ENCODE measurements around the gene SUZ12.

Gene SUZ12

DNA sequence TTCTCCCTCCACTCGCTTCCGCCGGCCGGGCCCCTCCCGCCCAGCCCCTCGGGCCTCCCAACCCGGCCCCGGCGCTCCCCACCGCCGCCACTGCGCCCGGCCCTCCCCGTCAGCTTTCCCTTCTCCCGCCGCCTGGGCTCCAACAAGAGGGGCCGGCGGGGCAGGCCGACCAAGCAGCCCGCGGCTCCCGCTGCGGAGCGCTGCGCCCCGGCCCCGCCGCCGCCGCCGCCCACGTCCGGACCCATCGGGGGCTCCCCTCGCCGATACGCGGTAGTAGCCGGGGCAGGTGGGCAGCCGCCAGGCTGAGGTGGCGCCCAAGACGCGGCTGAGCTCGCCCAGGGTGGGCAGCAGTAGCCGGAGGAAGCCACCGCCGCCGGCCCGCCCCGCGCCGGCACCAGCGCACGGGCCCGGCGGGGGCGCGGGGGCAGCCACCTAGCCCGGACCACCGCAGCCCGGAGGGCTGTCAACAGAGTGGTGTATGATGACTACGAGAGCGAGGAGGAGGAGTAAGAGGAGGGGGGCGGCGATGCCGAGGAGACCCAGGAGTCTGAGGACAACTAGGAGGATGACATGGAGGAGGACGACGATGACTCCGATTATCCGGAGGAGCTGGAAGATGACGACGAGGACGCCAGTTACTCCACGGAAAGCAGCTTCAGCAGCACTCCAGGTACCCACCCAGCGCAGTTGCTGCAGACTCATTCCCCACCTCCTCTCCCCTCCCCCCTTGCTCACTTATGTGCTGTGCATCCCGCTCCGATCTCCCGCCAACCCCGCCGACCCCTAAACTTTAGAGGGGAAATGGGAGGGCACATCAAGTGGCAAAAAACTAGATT is 70.9 kb downstream of the SUZ12 start (continued):
- TF ChIP-seq, protein P1, sequence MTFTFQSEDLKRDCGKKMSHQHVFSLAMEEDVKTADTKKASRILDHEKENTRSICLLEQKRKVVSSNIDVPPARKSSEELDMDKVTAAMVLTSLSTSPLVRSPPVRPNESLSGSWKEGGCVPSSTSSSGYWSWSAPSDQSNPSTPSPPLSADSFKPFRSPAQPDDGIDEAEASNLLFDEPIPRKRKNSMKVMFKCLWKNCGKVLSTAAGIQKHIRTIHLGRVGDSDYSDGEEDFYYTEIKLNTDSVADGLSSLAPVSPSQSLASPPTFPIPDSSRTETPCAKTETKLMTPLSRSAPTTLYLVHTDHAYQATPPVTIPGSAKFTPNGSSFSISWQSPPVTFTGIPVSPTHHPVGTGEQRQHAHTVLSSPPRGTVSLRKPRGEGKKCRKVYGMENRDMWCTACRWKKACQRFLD (tag by site-specific recombination; IDR thresholded peaks at IDR 0.05) = no peak
- TF ChIP-seq ZNF416 (tag by site-specific recombination; IDR thresholded peaks at IDR 0.05) = no peak
- no peak for TF ChIP-seq ZNF521 (tag by site-specific recombination; IDR thresholded peaks at IDR 0.05)
- no peak for TF ChIP-seq MEIS1 (CRISPR knock-in tag; IDR thresholded peaks at IDR 0.05; ENCODE audit: borderline replicate concordance)
- TF ChIP-seq HOXA7 (CRISPR knock-in tag; IDR thresholded peaks at IDR 0.05; ENCODE audit: borderline replicate concordance) = no peak
- no peak for TF ChIP-seq ZNF660 (tag by site-specific recombination; IDR thresholded peaks at IDR 0.05)
- TF ChIP-seq ZNF654 (tag by site-specific recombination; IDR thresholded peaks at IDR 0.05; ENCODE audit: low read depth) = no peak
- no peak for TF ChIP-seq OSR2 (tag by site-specific recombination; IDR thresholded peaks at IDR 0.05)
- TF ChIP-seq ZNF37A (tag by site-specific recombination; IDR thresholded peaks at IDR 0.05) = no peak
- TF ChIP-seq ZNF140 (tag by site-specific recombination; IDR thresholded peaks at IDR 0.05) = no peak
- no peak for TF ChIP-seq ZNF785 (tag by site-specific recombination; IDR thresholded peaks at IDR 0.05)
- TF ChIP-seq, protein P2, sequence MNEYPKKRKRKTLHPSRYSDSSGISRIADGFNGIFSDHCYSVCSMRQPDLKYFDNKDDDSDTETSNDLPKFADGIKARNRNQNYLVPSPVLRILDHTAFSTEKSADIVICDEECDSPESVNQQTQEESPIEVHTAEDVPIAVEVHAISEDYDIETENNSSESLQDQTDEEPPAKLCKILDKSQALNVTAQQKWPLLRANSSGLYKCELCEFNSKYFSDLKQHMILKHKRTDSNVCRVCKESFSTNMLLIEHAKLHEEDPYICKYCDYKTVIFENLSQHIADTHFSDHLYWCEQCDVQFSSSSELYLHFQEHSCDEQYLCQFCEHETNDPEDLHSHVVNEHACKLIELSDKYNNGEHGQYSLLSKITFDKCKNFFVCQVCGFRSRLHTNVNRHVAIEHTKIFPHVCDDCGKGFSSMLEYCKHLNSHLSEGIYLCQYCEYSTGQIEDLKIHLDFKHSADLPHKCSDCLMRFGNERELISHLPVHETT (tag by site-specific recombination; IDR thresholded peaks at IDR 0.05) = no peak
- TF ChIP-seq ZNF174 (tag by site-specific recombination; IDR thresholded peaks at IDR 0.05) = no peak
- TF ChIP-seq, protein P3, sequence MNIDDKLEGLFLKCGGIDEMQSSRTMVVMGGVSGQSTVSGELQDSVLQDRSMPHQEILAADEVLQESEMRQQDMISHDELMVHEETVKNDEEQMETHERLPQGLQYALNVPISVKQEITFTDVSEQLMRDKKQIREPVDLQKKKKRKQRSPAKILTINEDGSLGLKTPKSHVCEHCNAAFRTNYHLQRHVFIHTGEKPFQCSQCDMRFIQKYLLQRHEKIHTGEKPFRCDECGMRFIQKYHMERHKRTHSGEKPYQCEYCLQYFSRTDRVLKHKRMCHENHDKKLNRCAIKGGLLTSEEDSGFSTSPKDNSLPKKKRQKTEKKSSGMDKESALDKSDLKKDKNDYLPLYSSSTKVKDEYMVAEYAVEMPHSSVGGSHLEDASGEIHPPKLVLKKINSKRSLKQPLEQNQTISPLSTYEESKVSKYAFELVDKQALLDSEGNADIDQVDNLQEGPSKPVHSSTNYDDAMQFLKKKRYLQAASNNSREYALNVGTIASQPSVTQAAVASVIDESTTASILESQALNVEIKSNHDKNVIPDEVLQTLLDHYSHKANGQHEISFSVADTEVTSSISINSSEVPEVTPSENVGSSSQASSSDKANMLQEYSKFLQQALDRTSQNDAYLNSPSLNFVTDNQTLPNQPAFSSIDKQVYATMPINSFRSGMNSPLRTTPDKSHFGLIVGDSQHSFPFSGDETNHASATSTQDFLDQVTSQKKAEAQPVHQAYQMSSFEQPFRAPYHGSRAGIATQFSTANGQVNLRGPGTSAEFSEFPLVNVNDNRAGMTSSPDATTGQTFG (tag by site-specific recombination; IDR thresholded peaks at IDR 0.05; ENCODE audit: borderline replicate concordance) = no peak
- TF ChIP-seq ZNF473 (tag by site-specific recombination; IDR thresholded peaks at IDR 0.05) = no peak
- no peak for TF ChIP-seq ZNF623 (tag by site-specific recombination; IDR thresholded peaks at IDR 0.05)
- no peak for TF ChIP-seq ZNF221 (tag by site-specific recombination; IDR thresholded peaks at IDR 0.05; ENCODE audit: borderline replicate concordance)
- TF ChIP-seq, protein P4, sequence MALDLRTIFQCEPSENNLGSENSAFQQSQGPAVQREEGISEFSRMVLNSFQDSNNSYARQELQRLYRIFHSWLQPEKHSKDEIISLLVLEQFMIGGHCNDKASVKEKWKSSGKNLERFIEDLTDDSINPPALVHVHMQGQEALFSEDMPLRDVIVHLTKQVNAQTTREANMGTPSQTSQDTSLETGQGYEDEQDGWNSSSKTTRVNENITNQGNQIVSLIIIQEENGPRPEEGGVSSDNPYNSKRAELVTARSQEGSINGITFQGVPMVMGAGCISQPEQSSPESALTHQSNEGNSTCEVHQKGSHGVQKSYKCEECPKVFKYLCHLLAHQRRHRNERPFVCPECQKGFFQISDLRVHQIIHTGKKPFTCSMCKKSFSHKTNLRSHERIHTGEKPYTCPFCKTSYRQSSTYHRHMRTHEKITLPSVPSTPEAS (tag by site-specific recombination; IDR thresholded peaks at IDR 0.05) = peak; percentile 26; the same call in 1 of the 2 replicates
- TF ChIP-seq, protein P5, sequence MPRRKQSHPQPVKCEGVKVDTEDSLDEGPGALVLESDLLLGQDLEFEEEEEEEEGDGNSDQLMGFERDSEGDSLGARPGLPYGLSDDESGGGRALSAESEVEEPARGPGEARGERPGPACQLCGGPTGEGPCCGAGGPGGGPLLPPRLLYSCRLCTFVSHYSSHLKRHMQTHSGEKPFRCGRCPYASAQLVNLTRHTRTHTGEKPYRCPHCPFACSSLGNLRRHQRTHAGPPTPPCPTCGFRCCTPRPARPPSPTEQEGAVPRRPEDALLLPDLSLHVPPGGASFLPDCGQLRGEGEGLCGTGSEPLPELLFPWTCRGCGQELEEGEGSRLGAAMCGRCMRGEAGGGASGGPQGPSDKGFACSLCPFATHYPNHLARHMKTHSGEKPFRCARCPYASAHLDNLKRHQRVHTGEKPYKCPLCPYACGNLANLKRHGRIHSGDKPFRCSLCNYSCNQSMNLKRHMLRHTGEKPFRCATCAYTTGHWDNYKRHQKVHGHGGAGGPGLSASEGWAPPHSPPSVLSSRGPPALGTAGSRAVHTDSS (tag by site-specific recombination; IDR thresholded peaks at IDR 0.05) = peak; percentile 48; the same call in 1 of the 2 replicates
- TF ChIP-seq ZNF433 (tag by site-specific recombination; IDR thresholded peaks at IDR 0.05; ENCODE audit: low read depth) = no peak
- no peak for TF ChIP-seq ZNF157 (tag by site-specific recombination; IDR thresholded peaks at IDR 0.05)
- TF ChIP-seq ZNF658 (tag by site-specific recombination; IDR thresholded peaks at IDR 0.05) = no peak
- TF ChIP-seq ZFHX2 (tag by site-specific recombination; conservative IDR thresholded peaks at IDR 0.05) = peak; percentile 47; the same call in 1 of the 2 replicates
- TF ChIP-seq ZBTB8A (tag by site-specific recombination; IDR thresholded peaks at IDR 0.05) = no peak; the same call in 1 of the 2 replicates
- TF ChIP-seq, protein P6, sequence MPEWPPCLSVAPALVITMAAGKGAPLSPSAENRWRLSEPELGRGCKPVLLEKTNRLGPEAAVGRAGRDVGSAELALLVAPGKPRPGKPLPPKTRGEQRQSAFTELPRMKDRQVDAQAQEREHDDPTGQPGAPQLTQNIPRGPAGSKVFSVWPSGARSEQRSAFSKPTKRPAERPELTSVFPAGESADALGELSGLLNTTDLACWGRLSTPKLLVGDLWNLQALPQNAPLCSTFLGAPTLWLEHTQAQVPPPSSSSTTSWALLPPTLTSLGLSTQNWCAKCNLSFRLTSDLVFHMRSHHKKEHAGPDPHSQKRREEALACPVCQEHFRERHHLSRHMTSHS (tag by site-specific recombination; IDR thresholded peaks at IDR 0.05) = no peak
- no peak for TF ChIP-seq ZNF175 (tag by site-specific recombination; IDR thresholded peaks at IDR 0.05)
- TF ChIP-seq, protein P7, sequence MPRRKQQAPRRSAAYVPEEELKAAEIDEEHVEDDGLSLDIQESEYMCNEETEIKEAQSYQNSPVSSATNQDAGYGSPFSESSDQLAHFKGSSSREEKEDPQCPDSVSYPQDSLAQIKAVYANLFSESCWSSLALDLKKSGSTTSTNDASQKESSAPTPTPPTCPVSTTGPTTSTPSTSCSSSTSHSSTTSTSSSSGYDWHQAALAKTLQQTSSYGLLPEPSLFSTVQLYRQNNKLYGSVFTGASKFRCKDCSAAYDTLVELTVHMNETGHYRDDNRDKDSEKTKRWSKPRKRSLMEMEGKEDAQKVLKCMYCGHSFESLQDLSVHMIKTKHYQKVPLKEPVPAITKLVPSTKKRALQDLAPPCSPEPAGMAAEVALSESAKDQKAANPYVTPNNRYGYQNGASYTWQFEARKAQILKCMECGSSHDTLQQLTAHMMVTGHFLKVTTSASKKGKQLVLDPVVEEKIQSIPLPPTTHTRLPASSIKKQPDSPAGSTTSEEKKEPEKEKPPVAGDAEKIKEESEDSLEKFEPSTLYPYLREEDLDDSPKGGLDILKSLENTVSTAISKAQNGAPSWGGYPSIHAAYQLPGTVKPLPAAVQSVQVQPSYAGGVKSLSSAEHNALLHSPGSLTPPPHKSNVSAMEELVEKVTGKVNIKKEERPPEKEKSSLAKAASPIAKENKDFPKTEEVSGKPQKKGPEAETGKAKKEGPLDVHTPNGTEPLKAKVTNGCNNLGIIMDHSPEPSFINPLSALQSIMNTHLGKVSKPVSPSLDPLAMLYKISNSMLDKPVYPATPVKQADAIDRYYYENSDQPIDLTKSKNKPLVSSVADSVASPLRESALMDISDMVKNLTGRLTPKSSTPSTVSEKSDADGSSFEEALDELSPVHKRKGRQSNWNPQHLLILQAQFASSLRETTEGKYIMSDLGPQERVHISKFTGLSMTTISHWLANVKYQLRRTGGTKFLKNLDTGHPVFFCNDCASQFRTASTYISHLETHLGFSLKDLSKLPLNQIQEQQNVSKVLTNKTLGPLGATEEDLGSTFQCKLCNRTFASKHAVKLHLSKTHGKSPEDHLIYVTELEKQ (tag by site-specific recombination; IDR thresholded peaks at IDR 0.05; ENCODE audit: borderline replicate concordance) = no peak
- no peak for TF ChIP-seq ZNF843 (tag by site-specific recombination; IDR thresholded peaks at IDR 0.05)
